Heart right ventricle (tissue), 16 donors: ENCODE measurements around the gene HTR6. TPM values are rescaled to one million over a fixed set of nuclear protein-coding genes. Genes with fewer than 3 reads are reported as not detected.
A peak's percentile ranks its signal among the peaks of the same experiment; 100 is the strongest.

ENCODE experiments used
- ATAC-seq, 8 donors: fragments of 200-7000 bp; cut with Tn5 transposase; one replicate each; pipeline ENCODE4 v1.9.1; 2020; ENCODE audit warnings: mild to moderate bottlenecking in 8 of 8, moderate library complexity in 8 of 8, moderate number of reproducible peaks in 1 of 8
- DNase-seq, 2 donors: peaks; one replicate each; pipeline ENCODE4 v3.0.0-alpha.2; 2020
- H3K27ac ChIP-seq, 10 donors: fragments of 200-600 bp; sonication (generic) in 2 of 10; one replicate each; pipeline versions ENCODE4 v1.5.0 to v1.8.0; 2020 to 2022; ENCODE audit warnings: mild to moderate bottlenecking in 3 of 10
- H3K27me3 ChIP-seq, 7 donors: fragments of 200-600 bp; one replicate each; pipeline ENCODE4 v1.8.0; 2021 to 2022; ENCODE audit warnings: mild to moderate bottlenecking in 2 of 7
- H3K36me3 ChIP-seq, 9 donors: fragments of 200-600 bp; sonication (generic) in 1 of 9; one replicate each; pipeline versions ENCODE4 v1.5.0 to v1.8.0; 2020 to 2022; ENCODE audit warnings: mild to moderate bottlenecking in 2 of 9
- H3K4me1 ChIP-seq, 9 donors: fragments of 200-600 bp; sonication (generic) in 1 of 9; one replicate each; pipeline versions ENCODE4 v1.5.0 to v1.8.0; 2020 to 2022; ENCODE audit warnings: mild to moderate bottlenecking in 4 of 9
- H3K4me3 ChIP-seq, 10 donors: fragments of 200-600 bp; sonication (generic) in 2 of 10; one replicate each; pipeline versions ENCODE4 v1.5.0 to v1.8.0; 2020 to 2022; ENCODE audit warnings: mild to moderate bottlenecking in 7 of 10, moderate library complexity in 2 of 10
- H3K9me3 ChIP-seq, 11 donors: fragments of 200-600 bp in 10 of 11; sonication (generic) in 2 of 11; one replicate each; pipeline versions ENCODE4 v1.5.0 to v1.8.0; 2013 to 2022; ENCODE audit warnings: mild to moderate bottlenecking in 2 of 11, control low read depth in 1 of 11, moderate library complexity in 1 of 11
- WGBS, 2 donors: extraction: QIAGEN DNeasy Blood & Tissue Kit; methylation state at CpG; one replicate each; pipeline ENCODE4 v1.1.7; 2013; ENCODE audit warnings: inconsistent platforms in 1 of 2; 5-methylcytosine and 5-hydroxymethylcytosine counted together
- intact Hi-C, 10 donors: fragments of 100-400 bp; cut with DNase I; formaldehyde crosslinking; loops; one replicate each; pipeline versions ENCODE4 v1.11.1 to v1.14.2; 2022
- polyA plus RNA-seq, 2 donors: library from polyadenylated mRNA; stranded (reverse); fragments of 200-250 nt; gene quantifications; one replicate each; pipeline ENCODE4 v1.2.3, GENCODE V29; 2013
- total RNA-seq, 10 donors: library from RNA; stranded (reverse); fragmentation: NEBNext Ultra II Directional in 3 of 10; extraction: Animal tissue kit (Norgen Biotek cat#: 25700) in 3 of 10; gene quantifications; one replicate each; pipeline versions ENCODE4 v1.2.1 to v1.2.4, GENCODE V29; 2021 to 2023
- TF ChIP-seq, protein P1 (sequence below), 9 donors: fragments of 200-600 bp; sonication (generic) in 2 of 9; IDR thresholded peaks; one replicate each; pipeline versions ENCODE4 v1.5.0 to v1.8.0; 2021 to 2022; ENCODE audit warnings: antibody characterized with exemption in 9 of 9, mild to moderate bottlenecking in 5 of 9, moderate library complexity in 1 of 9
- donor health status: Arrhythmogenic right ventricular cardiomyopathy.
- donor health status: ischemic (EF 13 %, LVEDD 7.1; RV severe dilation, severe dysfunction).
- donor health status: healthy with polysubstance abuse.
- donor health status: DM: no; HTN: yes; CAD: no.
- donor health status: DM: no; HTN: no; CAD: no.
- donor health status: ischemic (EF 25% LVEDD 6.9; RV normal size, moderate dysfunction).
- donor health status: ischemic (EF 25% LVEDD 5.7; RV mildly dilated, moderate dysfunction).
- donor health status: healthy.
- donor health status: DM: yes; HTN: yes; CAD: no.
- donor health status: Ischemic cardiomyopathy.
- donor health status: ischemic (EF 35%, LVEDD 5.7; RV mildly dilated, moderate dysfunction).
- donor health status: nonischemic (EF 11% LVEDD 7.7; RV severe dilation, severe dysfunction).
- donor health status: DM: yes; HTN: yes; CAD: no.
- donor health status: PGD.
- donor health status: ischemic (EF 29% LVEDD 5.4; RV normal size, mild dysfunction).
- donor health status: nonischemic (EF 23%, LVEDD 6.1; RV moderate dilation, normal function).

Gene HTR6
- total and polyA plus RNA-seq, 12 donors, result not detected

DNA sequence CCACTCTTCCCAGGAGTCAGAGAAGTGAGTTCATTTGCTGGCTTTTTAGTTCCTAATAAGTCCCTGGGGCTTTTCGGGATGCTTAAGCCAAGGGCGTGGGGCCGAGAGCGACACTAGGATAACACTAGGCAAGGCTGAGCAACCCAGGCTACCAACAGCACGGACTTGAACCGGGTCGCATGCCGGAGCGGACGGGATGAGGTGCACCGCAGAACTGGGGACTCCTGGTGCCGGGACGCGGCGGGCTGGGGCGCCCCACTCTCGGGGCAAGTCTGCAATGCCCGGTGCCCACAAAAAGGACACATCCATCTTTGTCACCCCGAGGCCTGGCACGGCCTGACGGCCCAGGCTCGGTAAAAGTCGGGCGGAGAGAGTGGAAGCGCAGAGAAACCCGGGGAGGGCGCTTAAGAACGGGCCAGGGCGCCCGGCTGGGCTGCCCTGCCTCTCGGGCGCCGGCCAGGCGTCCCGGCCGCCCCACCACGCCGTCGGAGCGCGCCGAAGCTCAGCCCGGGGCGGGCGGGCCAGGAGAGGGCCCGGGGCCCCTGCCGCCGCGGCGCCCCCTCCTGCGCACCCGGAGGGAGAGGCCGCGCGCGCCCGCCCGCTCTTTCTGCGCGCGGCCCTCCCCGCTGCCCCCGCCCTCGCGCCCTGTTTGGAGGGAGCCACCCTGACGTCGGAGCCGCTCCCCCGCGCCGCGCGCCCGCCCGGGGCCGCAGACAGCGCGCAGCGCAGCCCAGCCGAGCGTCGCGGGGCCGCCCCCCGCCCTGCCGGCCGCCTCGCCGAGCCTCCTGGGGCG is 20.9 kb upstream of the HTR6 start, which contains the start of gene NBL1:
Gene NBL1 (plus strand): TSS at position 710 of the 793 bp plus-strand sequence. CDS start 10,720 bp downstream, outside the sequence.
- peak; percentile 60 to 90 (median 74) for ATAC-seq
- WGBS, 2 donors, result 1% methylated on average over 42 to 87 of the region's 90 CpGs

DNA sequence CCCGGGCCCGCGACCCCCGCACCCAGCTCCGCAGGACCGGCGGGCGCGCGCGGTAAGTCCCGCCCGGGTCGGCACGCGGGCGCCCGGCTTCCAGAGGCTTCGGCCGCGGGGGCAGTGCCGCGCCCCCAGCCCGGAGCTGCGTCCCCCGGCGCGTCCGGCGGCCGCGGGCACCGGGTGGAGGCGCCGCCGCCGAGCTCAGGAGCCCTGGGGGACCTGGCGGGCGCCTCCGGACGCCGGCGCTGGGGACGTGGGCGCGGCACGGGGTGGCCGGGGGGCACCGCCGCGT is 20.3 kb upstream of the HTR6 start:
- intact Hi-C loops, result loop anchor here in 6 of 10 donors (5.0 to 10.0 kb wide), 4 partner anchors 37 to 160 kb away; partner anchors contain the start of gene CAPZB (in 3 of the 6)
- H3K4me1 ChIP-seq, result peaks cover 5 to 62% (median 46%) of the 10 kb centered on the region in 9 donors

More for the DNA sequence above, 20.9 kb upstream of the HTR6 start, which contains the start of gene NBL1:
- H3K4me1 ChIP-seq, result peaks cover 5 to 58% (median 41%) of the 10 kb centered on the region in 9 donors
- H3K27me3 ChIP-seq, result peaks cover 0 to 42% (median 0%) of the 10 kb centered on the region in 7 donors
- peak; percentile 83 to 84 for DNase-seq
- H3K27ac ChIP-seq, result peak within 1 kb of the TSS; percentile 78 to 96 (median 92)
- TF ChIP-seq, protein P1, sequence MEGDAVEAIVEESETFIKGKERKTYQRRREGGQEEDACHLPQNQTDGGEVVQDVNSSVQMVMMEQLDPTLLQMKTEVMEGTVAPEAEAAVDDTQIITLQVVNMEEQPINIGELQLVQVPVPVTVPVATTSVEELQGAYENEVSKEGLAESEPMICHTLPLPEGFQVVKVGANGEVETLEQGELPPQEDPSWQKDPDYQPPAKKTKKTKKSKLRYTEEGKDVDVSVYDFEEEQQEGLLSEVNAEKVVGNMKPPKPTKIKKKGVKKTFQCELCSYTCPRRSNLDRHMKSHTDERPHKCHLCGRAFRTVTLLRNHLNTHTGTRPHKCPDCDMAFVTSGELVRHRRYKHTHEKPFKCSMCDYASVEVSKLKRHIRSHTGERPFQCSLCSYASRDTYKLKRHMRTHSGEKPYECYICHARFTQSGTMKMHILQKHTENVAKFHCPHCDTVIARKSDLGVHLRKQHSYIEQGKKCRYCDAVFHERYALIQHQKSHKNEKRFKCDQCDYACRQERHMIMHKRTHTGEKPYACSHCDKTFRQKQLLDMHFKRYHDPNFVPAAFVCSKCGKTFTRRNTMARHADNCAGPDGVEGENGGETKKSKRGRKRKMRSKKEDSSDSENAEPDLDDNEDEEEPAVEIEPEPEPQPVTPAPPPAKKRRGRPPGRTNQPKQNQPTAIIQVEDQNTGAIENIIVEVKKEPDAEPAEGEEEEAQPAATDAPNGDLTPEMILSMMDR (IDR thresholded peaks at IDR 0.05), result no peak
- H3K4me3 ChIP-seq, result peak within 1 kb of the TSS; percentile 44 to 88 (median 72)
- H3K36me3 ChIP-seq, result no peaks in the 10 kb centered on the region
- intact Hi-C loops, result loop anchor here in 6 of 10 donors (2.0 to 10.0 kb wide), 5 partner anchors 36 to 159 kb away; partner anchors contain the start of gene CAPZB (in 3 of the 6)
- no peaks in the 10 kb centered on the region for H3K9me3 ChIP-seq

DNA sequence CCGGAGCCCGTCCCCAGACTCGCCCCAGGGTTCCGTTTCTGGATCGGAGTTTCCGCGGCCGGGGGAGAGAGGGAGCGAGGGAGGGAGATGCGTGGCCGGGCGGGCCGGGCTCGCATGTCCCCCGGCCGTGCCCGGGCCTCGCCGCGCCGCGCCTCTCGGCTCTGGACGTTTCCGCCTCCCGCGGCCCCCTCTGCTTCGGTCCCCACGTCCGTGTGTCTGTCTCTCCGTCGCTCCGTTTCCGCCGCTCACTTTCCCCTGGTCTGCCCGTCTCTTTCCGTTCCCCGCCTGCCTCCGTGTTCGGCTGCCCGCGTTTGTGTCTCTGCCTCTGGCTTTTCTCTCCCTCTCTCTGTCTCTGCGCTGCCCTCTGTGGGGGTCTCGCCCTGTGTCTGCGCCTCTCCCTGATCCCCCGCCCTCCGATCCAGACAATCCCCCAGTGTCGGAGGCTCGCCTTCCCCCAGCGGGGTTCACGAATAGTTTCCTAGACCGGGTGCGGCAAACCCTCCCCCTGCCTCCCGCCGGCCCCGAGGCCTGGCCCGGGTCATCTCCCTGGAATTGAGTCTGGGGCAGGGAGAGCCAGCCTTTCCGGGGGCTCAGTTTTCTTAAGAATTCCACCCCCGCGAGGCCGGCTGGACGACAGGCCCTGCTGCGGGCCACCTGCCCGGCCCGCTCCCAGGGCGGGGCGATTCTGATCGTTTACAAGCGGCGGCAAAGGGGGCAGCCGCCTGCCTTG is 19.8 kb upstream of the HTR6 start:
- ATAC-seq, result peak; percentile 4 to 33 (median 21)
- TF ChIP-seq, protein P1 (IDR thresholded peaks at IDR 0.05), result no peak
- intact Hi-C loops, result loop anchor here (5.0 to 10.0 kb wide), 7 partner anchors 38 to 253 kb away; partner anchors contain the start of gene CAPZB (in 6 of the 10)
- no peaks in the 10 kb centered on the region for H3K36me3 ChIP-seq
- peak overlapping the region; percentile 78 to 95 (median 92) for H3K27ac ChIP-seq
- H3K9me3 ChIP-seq, result no peaks in the 10 kb centered on the region
- H3K4me3 ChIP-seq, result peak overlapping the region; percentile 44 to 88 (median 72)
- peaks cover 0 to 42% (median 0%) of the 10 kb centered on the region in 7 donors for H3K27me3 ChIP-seq
- DNase-seq, result peak; percentile 41 to 49
- H3K4me1 ChIP-seq, result peaks cover 5 to 67% (median 51%) of the 10 kb centered on the region in 9 donors
- WGBS, 2 donors, result 7 to 8% methylated on average over 64 to 71 of the region's 71 CpGs

More for the DNA sequence above, 20.3 kb upstream of the HTR6 start:
- ATAC-seq, result peak in 1 of 8 donors; percentile 3
- H3K9me3 ChIP-seq, result no peaks in the 10 kb centered on the region
- H3K36me3 ChIP-seq, result no peaks in the 10 kb centered on the region
- H3K27me3 ChIP-seq, result peaks cover 0 to 42% (median 0%) of the 10 kb centered on the region in 7 donors
- no peak for DNase-seq
- WGBS, 2 donors, result 1 to 3% methylated on average over 13 to 51 of the region's 51 CpGs
- peak overlapping the region; percentile 78 to 95 (median 92) for H3K27ac ChIP-seq
- TF ChIP-seq, protein P1 (IDR thresholded peaks at IDR 0.05), result no peak
- peak overlapping the region; percentile 44 to 88 (median 72) for H3K4me3 ChIP-seq
